Activated B cell treated with CpG ODN at 0.5 μM for 24 hours (primary cell): ENCODE measurements around the gene SAMD14. TPM values are rescaled to one million over a fixed set of nuclear protein-coding genes. Genes with fewer than 3 reads are reported as not detected.

Experiments
- ATAC-seq: fragments of 200-7000 bp; cut with Tn5 transposase; one replicate; pipeline ENCODE4 v1.10.0; 2021; ENCODE audit warnings: low read depth, mild to moderate bottlenecking, moderate library complexity
- CTCF ChIA-PET: fragments of 350-600 bp; sonication (Branson Sonifier 250); formaldehyde crosslinking; loops from one replicate; lab custom pipeline; 2021; ENCODE audit warnings: antibody characterized with exemption; lab: Charles Lee
- POLR2A ChIA-PET: fragments of 350-600 bp; sonication (Branson Sonifier 250); formaldehyde crosslinking; loops from one replicate; lab custom pipeline; 2021; ENCODE audit warnings: antibody characterized with exemption; lab: Charles Lee
- DNase-seq: peaks from one replicate; pipeline ENCODE4 v3.0.0; 2022
- H3K27ac Mint-ChIP-seq: one replicate; pipeline ENCODE4 v1.8.0; 2020; ENCODE audit warnings: mixed read lengths
- H3K27me3 Mint-ChIP-seq: one replicate; pipeline ENCODE4 v1.8.0; 2021; ENCODE audit warnings: mixed read lengths
- H3K36me3 Mint-ChIP-seq: one replicate; pipeline ENCODE4 v1.8.0; 2021; ENCODE audit warnings: low read depth, mixed read lengths
- H3K4me1 Mint-ChIP-seq: one replicate; pipeline ENCODE4 v1.8.0; 2021; ENCODE audit warnings: mixed read lengths
- H3K4me3 Mint-ChIP-seq: one replicate; pipeline ENCODE4 v1.8.0; 2020; ENCODE audit warnings: mild to moderate bottlenecking, mixed read lengths
- H3K9me3 Mint-ChIP-seq: one replicate; pipeline ENCODE4 v1.8.0; 2020; ENCODE audit warnings: mixed read lengths
- intact Hi-C: fragments of 100-400 bp; cut with micrococcal nuclease; formaldehyde crosslinking; loops from one replicate; pipeline ENCODE4 v1.15.1; 2024
- total RNA-seq: library from RNA; stranded (reverse); gene quantifications from 2 replicates; pipeline ENCODE4 v1.2.3, GENCODE V29; 2022
- TF ChIP-seq, protein P1 (sequence below): fragments of 200-600 bp; IDR thresholded peaks from one replicate; pipeline ENCODE4 v1.8.0; 2022; ENCODE audit warnings: antibody characterized with exemption, mild to moderate bottlenecking

The SAMD14 gene
- total RNA-seq, 1 donor from 2014 or later = 4.7 TPM

DNA sequence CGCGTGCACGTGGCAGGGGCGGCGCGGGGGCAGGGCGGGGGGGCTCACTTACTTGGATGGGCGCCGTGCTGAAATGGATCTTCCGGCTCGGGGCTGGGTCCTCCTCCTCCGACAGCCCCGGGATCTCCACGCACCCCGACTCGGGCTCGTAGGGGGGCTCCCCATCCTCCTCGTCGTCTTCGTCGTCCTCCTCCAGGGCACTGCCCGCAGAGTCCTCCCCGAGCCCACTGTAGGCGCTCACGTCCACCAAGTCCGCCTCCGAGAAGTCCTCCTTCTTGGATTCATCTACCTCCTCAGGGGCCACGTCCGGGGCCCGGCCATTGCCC lies 19.1 kb upstream of the SAMD14 start:
- H3K36me3 Mint-ChIP-seq = peaks cover 57% of the 10 kb centered on the region
- intact Hi-C loops = loop anchor here (2.0 to 10.0 kb wide), 2 partner anchors 50 to 384 kb away; partner anchors contain the start of gene FAM117A
- H3K9me3 Mint-ChIP-seq = no peaks in the 10 kb centered on the region
- ChIA-PET POLR2A (interaction anchor here (0.6 to 7.1 kb wide), 15 partner anchors 8 to 409 kb away, joined by 3 to 82 read pairs (median 5); partner anchors contain the start of genes KAT7, LRRC59, PDK2 and SAMD14), CTCF (interaction anchor here (1.0 to 7.2 kb wide), 6 partner anchors 12 to 55 kb away, joined by 3 to 64 read pairs (median 4); partner anchors contain the start of gene PDK2)
- peak overlapping the region; percentile 100 for H3K4me3 Mint-ChIP-seq
- DNase-seq = no peak
- peaks cover 45% of the 10 kb centered on the region for H3K4me1 Mint-ChIP-seq
- TF ChIP-seq, protein P1, sequence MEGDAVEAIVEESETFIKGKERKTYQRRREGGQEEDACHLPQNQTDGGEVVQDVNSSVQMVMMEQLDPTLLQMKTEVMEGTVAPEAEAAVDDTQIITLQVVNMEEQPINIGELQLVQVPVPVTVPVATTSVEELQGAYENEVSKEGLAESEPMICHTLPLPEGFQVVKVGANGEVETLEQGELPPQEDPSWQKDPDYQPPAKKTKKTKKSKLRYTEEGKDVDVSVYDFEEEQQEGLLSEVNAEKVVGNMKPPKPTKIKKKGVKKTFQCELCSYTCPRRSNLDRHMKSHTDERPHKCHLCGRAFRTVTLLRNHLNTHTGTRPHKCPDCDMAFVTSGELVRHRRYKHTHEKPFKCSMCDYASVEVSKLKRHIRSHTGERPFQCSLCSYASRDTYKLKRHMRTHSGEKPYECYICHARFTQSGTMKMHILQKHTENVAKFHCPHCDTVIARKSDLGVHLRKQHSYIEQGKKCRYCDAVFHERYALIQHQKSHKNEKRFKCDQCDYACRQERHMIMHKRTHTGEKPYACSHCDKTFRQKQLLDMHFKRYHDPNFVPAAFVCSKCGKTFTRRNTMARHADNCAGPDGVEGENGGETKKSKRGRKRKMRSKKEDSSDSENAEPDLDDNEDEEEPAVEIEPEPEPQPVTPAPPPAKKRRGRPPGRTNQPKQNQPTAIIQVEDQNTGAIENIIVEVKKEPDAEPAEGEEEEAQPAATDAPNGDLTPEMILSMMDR = no peak
- no peak for ATAC-seq
- H3K27ac Mint-ChIP-seq = peak overlapping the region; percentile 96
- no peaks in the 10 kb centered on the region for H3K27me3 Mint-ChIP-seq

DNA sequence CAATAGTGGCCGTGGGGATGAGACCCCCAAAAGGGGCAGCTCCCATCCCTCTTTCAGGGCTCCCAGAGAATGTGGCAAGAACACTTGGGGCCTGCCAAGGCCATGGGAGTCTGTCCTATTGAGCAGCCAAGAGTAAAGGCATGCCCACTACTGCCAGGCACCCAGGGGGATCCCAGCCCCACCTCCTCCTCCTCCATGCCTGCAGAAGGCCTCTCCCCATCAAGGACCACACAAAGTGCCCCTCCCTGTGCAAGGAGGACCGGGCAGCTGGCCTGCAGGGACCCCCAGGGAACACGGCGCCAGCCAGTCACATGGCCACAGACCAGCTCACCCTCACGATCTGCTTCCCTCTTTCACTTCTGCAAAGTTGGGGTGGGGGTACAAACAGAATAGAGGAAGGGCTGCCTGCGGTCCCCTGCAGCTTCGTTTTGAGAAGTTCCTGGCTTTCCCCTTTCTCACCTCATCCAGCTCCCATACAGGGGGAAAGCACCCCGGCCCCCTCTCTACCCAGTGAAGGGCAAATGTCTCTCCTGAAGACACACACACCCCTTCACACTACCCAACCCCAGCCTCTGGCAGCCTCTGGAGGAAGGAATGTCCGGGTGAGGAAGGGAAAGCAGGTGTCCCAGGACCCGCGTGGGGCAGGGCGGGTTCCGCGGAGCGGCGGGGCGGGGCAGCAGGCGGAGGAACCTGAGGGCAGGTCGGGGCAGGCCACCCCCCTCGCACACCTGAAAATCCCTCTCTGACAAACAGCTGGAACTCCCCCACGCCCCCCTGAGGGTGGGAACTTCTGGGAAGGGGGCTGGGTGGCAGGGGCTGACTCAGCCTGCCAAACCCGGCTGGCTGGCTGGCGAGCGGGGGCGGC lies 18.5 kb upstream of the SAMD14 start:
- Mint-ChIP-seq H3K9me3 (no peaks in the 10 kb centered on the region), H3K36me3 (peaks cover 63% of the 10 kb centered on the region), H3K4me1 (peaks cover 51% of the 10 kb centered on the region), H3K27me3 (no peaks in the 10 kb centered on the region), H3K27ac (peak overlapping the region; percentile 96), H3K4me3 (peak overlapping the region; percentile 100)
- TF ChIP-seq, protein P1 = no peak
- ChIA-PET POLR2A (interaction anchor here (0.6 to 7.1 kb wide), 25 partner anchors 8 to 929 kb away, joined by 3 to 82 read pairs (median 5); partner anchors contain the start of genes KAT7, LRRC59, PDK2 and SAMD14), CTCF (interaction anchor here (0.7 to 7.2 kb wide), 9 partner anchors 8 to 54 kb away, joined by 3 to 64 read pairs (median 4); partner anchors contain the start of gene PDK2)
- DNase-seq = peak; percentile 87
- peak; percentile 60 for ATAC-seq
- intact Hi-C loops = loop anchor here (1.0 to 10.0 kb wide), 5 partner anchors 8 to 384 kb away; partner anchors contain the start of genes FAM117A and SAMD14

DNA sequence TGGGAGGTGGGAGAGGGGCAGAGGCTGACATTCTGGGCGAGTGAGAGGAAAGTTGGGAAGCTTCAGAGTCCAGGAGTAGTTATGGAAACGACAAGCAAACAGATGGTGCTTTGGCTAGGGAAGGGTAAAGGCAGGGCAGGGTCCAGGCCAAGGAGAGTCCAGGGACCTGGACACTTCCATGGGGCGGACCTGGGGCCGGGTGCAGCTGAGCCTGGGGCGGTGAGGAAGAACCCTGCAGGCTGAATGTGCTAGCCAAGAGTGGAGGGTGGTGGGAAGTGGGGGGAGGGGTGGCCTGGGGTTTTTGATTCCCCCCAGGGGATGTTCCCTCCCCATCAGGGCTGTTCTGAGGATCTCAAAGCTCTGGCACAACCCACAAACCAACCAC lies 17.9 kb upstream of the SAMD14 start:
- TF ChIP-seq, protein P1 = no peak
- H3K36me3 Mint-ChIP-seq = peaks cover 69% of the 10 kb centered on the region
- peak overlapping the region; percentile 100 for H3K4me3 Mint-ChIP-seq
- H3K9me3 Mint-ChIP-seq = no peaks in the 10 kb centered on the region
- no peaks in the 10 kb centered on the region for H3K27me3 Mint-ChIP-seq
- ChIA-PET CTCF (interaction anchor here (0.7 to 7.2 kb wide), 9 partner anchors 7 to 54 kb away, joined by 3 to 64 read pairs (median 4); partner anchors contain the start of gene PDK2), POLR2A (interaction anchor here (0.6 to 7.1 kb wide), 20 partner anchors 8 to 1166 kb away, joined by 3 to 82 read pairs (median 6); partner anchors contain the start of genes FAM117A, LRRC59, PDK2 and SAMD14)
- H3K27ac Mint-ChIP-seq = peak overlapping the region; percentile 96
- intact Hi-C loops = loop anchor here (1.0 to 10.0 kb wide), 5 partner anchors 8 to 383 kb away; partner anchors contain the start of genes FAM117A and SAMD14
- peak; percentile 4 for ATAC-seq
- no peak for DNase-seq
- peaks cover 57% of the 10 kb centered on the region for H3K4me1 Mint-ChIP-seq

DNA sequence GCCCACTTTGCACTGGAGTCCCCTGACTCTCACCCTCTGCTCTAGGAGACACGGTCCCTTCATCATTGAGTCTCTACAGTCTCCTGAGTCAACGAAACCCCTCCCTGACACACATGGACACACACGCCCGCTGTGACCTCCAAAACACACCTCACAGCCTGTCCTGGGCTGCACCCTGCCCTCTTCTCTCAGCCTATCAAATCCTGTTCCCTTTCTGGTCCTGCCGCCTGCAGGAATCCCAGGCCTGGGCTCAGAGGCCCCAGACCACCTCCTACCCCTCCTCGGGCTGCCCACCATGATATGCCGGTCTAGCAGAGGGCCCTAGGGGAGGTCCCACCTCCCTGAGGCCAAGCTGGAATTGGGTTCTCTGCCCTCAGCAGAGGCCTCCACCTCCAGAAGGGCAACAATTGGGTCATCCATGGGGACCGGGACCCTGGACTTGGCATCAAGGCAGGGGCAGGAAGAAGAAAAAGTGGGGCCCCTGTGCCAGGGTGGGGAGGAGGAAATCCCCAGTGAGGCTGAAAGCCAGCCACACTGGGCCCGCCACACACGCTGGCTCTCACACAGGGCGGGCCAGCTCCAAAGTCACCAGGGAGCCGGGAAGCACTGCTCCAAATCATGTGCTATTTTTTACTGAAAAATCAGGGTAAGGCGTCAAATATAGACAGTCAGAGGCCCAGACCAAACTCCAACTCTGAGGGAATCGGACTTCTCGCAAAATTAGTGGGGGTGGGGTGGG lies 17.1 kb upstream of the SAMD14 start:
- ATAC-seq (peak; percentile 10), DNase-seq (no peak)
- no peaks in the 10 kb centered on the region for H3K9me3 Mint-ChIP-seq
- POLR2A ChIA-PET = interaction anchor here (0.6 to 7.1 kb wide), 17 partner anchors 7 to 1165 kb away, joined by 3 to 82 read pairs (median 6); partner anchors contain the start of genes FAM117A, SAMD14 and TOB1
- H3K27ac Mint-ChIP-seq = peak overlapping the region; percentile 96
- CTCF ChIA-PET = interaction anchor here (0.8 to 7.2 kb wide), 2 partner anchors 14 to 22 kb away, joined by 3 to 64 read pairs; no protein-coding TSS in a partner anchor
- peaks cover 57% of the 10 kb centered on the region for H3K4me1 Mint-ChIP-seq
- peak overlapping the region; percentile 100 for H3K4me3 Mint-ChIP-seq
- TF ChIP-seq, protein P1 = no peak
- intact Hi-C loops = loop anchor here (10.0 kb wide), 1 partner anchor 382 kb away; the partner anchor contains the start of gene FAM117A
- peaks cover 76% of the 10 kb centered on the region for H3K36me3 Mint-ChIP-seq
- no peaks in the 10 kb centered on the region for H3K27me3 Mint-ChIP-seq
